Smooth muscle cell (in vitro differentiated cells): Measurements from ENCODE around the gene BCDIN3D. TPM values are rescaled to one million over a fixed set of nuclear protein-coding genes. Genes with fewer than 3 reads are reported as not detected.
A peak's percentile ranks its signal among the peaks of the same experiment; 100 is the strongest.

Source experiments
- DNase-seq: peaks from one replicate; lab custom pipeline; 2025; ENCODE audit not compliant: unreplicated experiment; lab: John Stamatoyannopoulos, UW
- H2AFZ ChIP-seq: fragments of 200-600 bp; sonication (generic); 2 replicates; pipeline ENCODE4 v1.6.0; 2016; ENCODE audit warnings: antibody characterized with exemption, low read depth, mild to moderate bottlenecking
- H3F3A ChIP-seq: fragments of 200-600 bp; sonication (generic); 2 replicates; pipeline ENCODE4 v1.6.0; 2017; ENCODE audit warnings: antibody characterized with exemption, low read depth
- H3K27ac ChIP-seq: fragments of 200-600 bp; sonication (generic); 2 replicates; pipeline ENCODE4 v1.5.1; 2016; ENCODE audit warnings: low read depth, mild to moderate bottlenecking
- H3K27me3 ChIP-seq: fragments of 200-600 bp; sonication (generic); 2 replicates; pipeline ENCODE4 v1.6.1; 2016; ENCODE audit warnings: low read depth, mild to moderate bottlenecking
- H3K36me3 ChIP-seq: fragments of 200-600 bp; sonication (generic); 2 replicates; pipeline ENCODE4 v1.5.1; 2016; ENCODE audit warnings: low read depth
- H3K4me1 ChIP-seq: fragments of 200-600 bp; sonication (generic); 2 replicates; pipeline ENCODE4 v1.5.1; 2016; ENCODE audit warnings: low read depth
- H3K4me2 ChIP-seq: fragments of 200-600 bp; sonication (generic); 2 replicates; pipeline ENCODE4 v1.6.0; 2016; ENCODE audit warnings: mild to moderate bottlenecking
- H3K4me3 ChIP-seq: fragments of 200-600 bp; sonication (generic); 2 replicates; pipeline ENCODE4 v1.5.1; 2016; ENCODE audit warnings: mild to moderate bottlenecking
- H3K79me2 ChIP-seq: fragments of 200-600 bp; sonication (generic); 2 replicates; pipeline ENCODE4 v1.6.0; 2016; ENCODE audit warnings: low read depth, mild to moderate bottlenecking
- H3K9ac ChIP-seq: fragments of 200-600 bp; sonication (generic); 2 replicates; pipeline ENCODE4 v1.6.0; 2016; ENCODE audit warnings: low read depth
- H3K9me3 ChIP-seq: fragments of 200-600 bp; sonication (generic); replicated peaks from 2 replicates; pipeline ENCODE4 v1.5.1; 2016; ENCODE audit warnings: low read depth
- H4K20me1 ChIP-seq: fragments of 200-600 bp; sonication (generic); 2 replicates; pipeline ENCODE4 v1.6.0; 2016; ENCODE audit warnings: low read depth
- CTCF ChIP-seq: fragments of 200-600 bp; sonication (generic); IDR thresholded peaks from 2 replicates; pipeline ENCODE4 v1.5.1; 2017; ENCODE audit warnings: borderline replicate concordance, mild to moderate bottlenecking, antibody characterized with exemption; ENCODE audit not compliant: insufficient read depth, poor library complexity, severe bottlenecking
- WGBS: methylation state at CpG from one replicate; pipeline ENCODE4 v1.1.7; 2016; ENCODE audit warnings: low lambda C conversion rate; 5-methylcytosine and 5-hydroxymethylcytosine counted together
- polyA plus RNA-seq: library from polyadenylated mRNA; unstranded; fragments of >200 nt; fragmentation: Nextera tagmentation; extraction: Ambion mirVana; gene quantifications from 2 replicates; pipeline ENCODE4 v1.2.1, GENCODE V29; 2016
- total RNA-seq: library from RNA; depleted of rRNA; stranded (reverse); fragments of >200 nt; gene quantifications from 2 replicates; pipeline ENCODE4 v1.2.3, GENCODE V29; 2014

The BCDIN3D gene
- total and polyA plus RNA-seq, 2 experiments from 2014 or later: 2.9 to 3.4 TPM

- Histone ChIP-seq H3K4me2 (peak overlapping the region; percentile 92), H2AFZ (peak overlapping the region; percentile 90), H3K36me3 (no peaks in the 10 kb centered on the region), H3K9ac (peak overlapping the region; percentile 37), H3K4me1 (peaks cover 7% of the 10 kb centered on the region), H3F3A (peaks cover 22% of the 10 kb centered on the region), H3K79me2 (no peaks in the 10 kb centered on the region), H3K9me3 (no peaks in the 10 kb centered on the region), H3K4me3 (peak overlapping the region; percentile 72), H3K27ac (peak overlapping the region; percentile 79), H4K20me1 (no peaks in the 10 kb centered on the region), H3K27me3 (peaks cover 11% of the 10 kb centered on the region)
- TF ChIP-seq CTCF: no peak
- WGBS: 91% methylated on average over 7 of the region's 7 CpGs
- DNase-seq: no peak
Measured at GRCh38 chr12:49843411-49843810, 505 bp upstream of the BCDIN3D start.

- no peaks in the 10 kb centered on the region for H3K27me3 ChIP-seq
- H4K20me1 ChIP-seq: no peaks in the 10 kb centered on the region
- no peaks in the 10 kb centered on the region for H3K79me2 ChIP-seq
- H3K4me2 ChIP-seq: no peak overlapping the region
- WGBS: 73% methylated on average over 3 of the region's 3 CpGs
- peaks cover 22% of the 10 kb centered on the region for H3F3A ChIP-seq
- H3K4me3 ChIP-seq: no peak overlapping the region
- TF ChIP-seq CTCF: peak; percentile 61
- H3K4me1 ChIP-seq: peaks cover 7% of the 10 kb centered on the region
- H3K36me3 ChIP-seq: no peaks in the 10 kb centered on the region
- no peaks in the 10 kb centered on the region for H3K9me3 ChIP-seq
- H3K9ac ChIP-seq: no peak overlapping the region
- DNase-seq: no peak
- H3K27ac ChIP-seq: no peak overlapping the region
- H2AFZ ChIP-seq: no peak overlapping the region
Measured at GRCh38 chr12:49838973-49839633, 3.8 kb downstream of the BCDIN3D start.

GRCh38 chr12:49832836-49833421 is 10.0 kb downstream of the BCDIN3D start:
- Histone ChIP-seq H3K9me3 (no peaks in the 10 kb centered on the region), H4K20me1 (no peaks in the 10 kb centered on the region), H3K4me3 (no peak overlapping the region), H3K9ac (no peak overlapping the region), H3K79me2 (no peaks in the 10 kb centered on the region), H3K4me1 (peaks cover 9% of the 10 kb centered on the region), H3K36me3 (no peaks in the 10 kb centered on the region), H3K27me3 (no peaks in the 10 kb centered on the region), H3K4me2 (no peak overlapping the region), H3F3A (no peaks in the 10 kb centered on the region), H2AFZ (no peak overlapping the region), H3K27ac (peak overlapping the region; percentile 19)
- TF ChIP-seq CTCF: no peak
- 39% methylated on average over 5 of the region's 5 CpGs for WGBS
- DNase-seq: no peak

- no peak overlapping the region for H3K27ac ChIP-seq
- peaks cover 6% of the 10 kb centered on the region for H3F3A ChIP-seq
- no peaks in the 10 kb centered on the region for H3K9me3 ChIP-seq
- no peaks in the 10 kb centered on the region for H3K79me2 ChIP-seq
- DNase-seq: no peak
- peaks cover 15% of the 10 kb centered on the region for H3K4me1 ChIP-seq
- H3K36me3 ChIP-seq: no peaks in the 10 kb centered on the region
- no peak overlapping the region for H3K4me2 ChIP-seq
- H4K20me1 ChIP-seq: no peaks in the 10 kb centered on the region
- H2AFZ ChIP-seq: no peak overlapping the region
- no peaks in the 10 kb centered on the region for H3K27me3 ChIP-seq
- no peak overlapping the region for H3K9ac ChIP-seq
- no peak for TF ChIP-seq CTCF
- no peak overlapping the region for H3K4me3 ChIP-seq
- 87% methylated on average over 2 of the region's 2 CpGs for WGBS
Measured at GRCh38 chr12:49831717-49832116, 11.2 kb downstream of the BCDIN3D start.
